GM12865 (cell line): ENCODE data around the gene RAD51C.
A peak's percentile ranks its signal among the peaks of the same experiment; 100 is the strongest.
"Not testable (repeated sequence)": the region's sequence is repeated elsewhere in the genome, so short reads cannot be mapped to it uniquely, and the experiment has no call there.

ENCODE experiments used
- DNase-seq: peaks from one replicate; pipeline ENCODE4 v3.0.0; 2010; ENCODE audit warnings: low read depth
- H3K4me3 ChIP-seq: 2 replicates; pipeline ENCODE4 v1.5.1; 2011; ENCODE audit warnings: mild to moderate bottlenecking, low read depth, low read length, control low read depth
- CTCF ChIP-seq: IDR thresholded peaks from 2 replicates; pipeline ENCODE4 v1.5.1; 2011; ENCODE audit warnings: low read length, control low read depth, low read depth, inconsistent platforms; ENCODE audit not compliant: insufficient read depth; ENCODE audit errors: missing control alignments

Gene RAD51C

GRCh38 chr17:58669853-58670252 lies 22.5 kb upstream of the RAD51C start:
- DNase-seq = no peak
- no peak overlapping the region for H3K4me3 ChIP-seq
- TF ChIP-seq CTCF = no peak

- no peak overlapping the region for H3K4me3 ChIP-seq
- DNase-seq = no peak
- no peak for TF ChIP-seq CTCF
Measured at GRCh38 chr17:58671969-58672368, 20.4 kb upstream of the RAD51C start.

- no peak for TF ChIP-seq CTCF
- DNase-seq = peak; percentile 19
- no peak overlapping the region for H3K4me3 ChIP-seq
Measured at GRCh38 chr17:58677194-58677880, 15.1 kb upstream of the RAD51C start.

- not testable (repeated sequence) for DNase-seq, H3K4me3 ChIP-seq
Measured at GRCh38 chr17:58678287-58678686, 14.1 kb upstream of the RAD51C start.

GRCh38 chr17:58679263-58680037 lies 13.0 kb upstream of the RAD51C start:
- TF ChIP-seq CTCF = no peak
- no peak overlapping the region for H3K4me3 ChIP-seq
- DNase-seq = peak; percentile 94

GRCh38 chr17:58680038-58680369 lies 12.4 kb upstream of the RAD51C start:
- no peak for TF ChIP-seq CTCF
- DNase-seq = peak; percentile 53
- H3K4me3 ChIP-seq = no peak overlapping the region

GRCh38 chr17:58684003-58684402 lies 8.4 kb upstream of the RAD51C start:
- TF ChIP-seq CTCF = no peak
- H3K4me3 ChIP-seq = no peak overlapping the region
- DNase-seq = no peak

- not testable (repeated sequence) for DNase-seq, H3K4me3 ChIP-seq
Measured at GRCh38 chr17:58684462-58684861, 7.9 kb upstream of the RAD51C start.
